Ishikawa (cell line): ENCODE measurements around the gene SLC29A1.

ENCODE experiments used
- CEBPB ChIP-seq: IDR thresholded peaks from 2 replicates; pipeline ENCODE4 v1.6.1; 2012
- CREB1 ChIP-seq: IDR thresholded peaks from 2 replicates; pipeline ENCODE4 v1.6.1; 2012; ENCODE audit warnings: low read depth
- EGR1 ChIP-seq: IDR thresholded peaks from 2 replicates; pipeline ENCODE4 v1.6.1; 2012
- EP300 ChIP-seq: IDR thresholded peaks from 2 replicates; pipeline ENCODE4 v1.6.1; 2012; ENCODE audit warnings: borderline replicate concordance
- FOXM1 ChIP-seq: IDR thresholded peaks from 2 replicates; pipeline ENCODE4 v1.6.1; 2012; ENCODE audit warnings: low read depth, borderline replicate concordance
- NFIC ChIP-seq: IDR thresholded peaks from 2 replicates; pipeline ENCODE4 v1.6.1; 2012
- RAD21 ChIP-seq: IDR thresholded peaks from 2 replicates; pipeline ENCODE4 v1.6.1; 2012; ENCODE audit warnings: low read depth
- TAF1 ChIP-seq: IDR thresholded peaks from 2 replicates; pipeline ENCODE4 v1.6.1; 2012; ENCODE audit warnings: low read depth, mild to moderate bottlenecking
- TCF12 ChIP-seq: IDR thresholded peaks from 2 replicates; pipeline ENCODE4 v1.6.1; 2012; ENCODE audit warnings: low read depth
- TEAD4 ChIP-seq: IDR thresholded peaks from 2 replicates; pipeline ENCODE4 v1.6.1; 2012
- YY1 ChIP-seq: IDR thresholded peaks from 2 replicates; pipeline ENCODE4 v1.6.1; 2012; ENCODE audit warnings: low read depth
- ZBTB7A ChIP-seq: IDR thresholded peaks from 2 replicates; pipeline ENCODE4 v1.6.1; 2012; ENCODE audit warnings: low read depth
- TF ChIP-seq, protein P1 (sequence below): IDR thresholded peaks from 2 replicates; pipeline ENCODE4 v1.6.1; 2012
- TF ChIP-seq, protein P2 (sequence below): IDR thresholded peaks from 2 replicates; pipeline ENCODE4 v1.6.1; 2012; ENCODE audit warnings: low read depth, mild to moderate bottlenecking
- TF ChIP-seq, protein P3 (sequence below): IDR thresholded peaks from 2 replicates; pipeline ENCODE4 v1.6.1; 2012

SLC29A1 gene

DNA sequence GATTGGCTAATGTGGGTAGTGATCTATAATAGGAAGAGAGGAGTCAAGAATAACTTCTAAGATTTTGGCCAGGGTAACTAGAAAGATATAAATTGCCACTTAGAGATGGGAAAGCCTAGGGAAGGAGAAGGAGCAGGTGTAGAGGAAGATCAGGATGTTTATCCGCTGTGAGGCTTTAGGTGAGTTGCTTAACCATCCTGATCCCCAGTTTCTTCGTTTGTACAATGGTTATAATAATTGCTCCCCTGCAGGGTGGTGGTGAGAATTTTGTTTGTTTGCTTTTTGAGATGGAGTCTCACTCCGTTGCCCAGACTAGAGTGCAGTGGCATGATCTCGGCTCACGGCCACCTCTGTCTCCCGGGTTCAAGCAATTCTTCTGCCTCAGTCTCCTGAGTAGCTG lies 9.1 kb upstream of the SLC29A1 start:
- TF ChIP-seq FOXM1, result no peak
- no peak for TF ChIP-seq CEBPB
- TF ChIP-seq, protein P1, sequence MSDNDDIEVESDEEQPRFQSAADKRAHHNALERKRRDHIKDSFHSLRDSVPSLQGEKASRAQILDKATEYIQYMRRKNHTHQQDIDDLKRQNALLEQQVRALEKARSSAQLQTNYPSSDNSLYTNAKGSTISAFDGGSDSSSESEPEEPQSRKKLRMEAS, result no peak
- TF ChIP-seq RAD21, result no peak
- no peak for TF ChIP-seq YY1
- no peak for TF ChIP-seq NFIC
- TF ChIP-seq TEAD4, result no peak
- no peak for TF ChIP-seq TAF1
- no peak for TF ChIP-seq EP300
- no peak for TF ChIP-seq ZBTB7A
- no peak for TF ChIP-seq EGR1
- TF ChIP-seq CREB1, result no peak
- TF ChIP-seq TCF12, result no peak
- TF ChIP-seq, protein P2, sequence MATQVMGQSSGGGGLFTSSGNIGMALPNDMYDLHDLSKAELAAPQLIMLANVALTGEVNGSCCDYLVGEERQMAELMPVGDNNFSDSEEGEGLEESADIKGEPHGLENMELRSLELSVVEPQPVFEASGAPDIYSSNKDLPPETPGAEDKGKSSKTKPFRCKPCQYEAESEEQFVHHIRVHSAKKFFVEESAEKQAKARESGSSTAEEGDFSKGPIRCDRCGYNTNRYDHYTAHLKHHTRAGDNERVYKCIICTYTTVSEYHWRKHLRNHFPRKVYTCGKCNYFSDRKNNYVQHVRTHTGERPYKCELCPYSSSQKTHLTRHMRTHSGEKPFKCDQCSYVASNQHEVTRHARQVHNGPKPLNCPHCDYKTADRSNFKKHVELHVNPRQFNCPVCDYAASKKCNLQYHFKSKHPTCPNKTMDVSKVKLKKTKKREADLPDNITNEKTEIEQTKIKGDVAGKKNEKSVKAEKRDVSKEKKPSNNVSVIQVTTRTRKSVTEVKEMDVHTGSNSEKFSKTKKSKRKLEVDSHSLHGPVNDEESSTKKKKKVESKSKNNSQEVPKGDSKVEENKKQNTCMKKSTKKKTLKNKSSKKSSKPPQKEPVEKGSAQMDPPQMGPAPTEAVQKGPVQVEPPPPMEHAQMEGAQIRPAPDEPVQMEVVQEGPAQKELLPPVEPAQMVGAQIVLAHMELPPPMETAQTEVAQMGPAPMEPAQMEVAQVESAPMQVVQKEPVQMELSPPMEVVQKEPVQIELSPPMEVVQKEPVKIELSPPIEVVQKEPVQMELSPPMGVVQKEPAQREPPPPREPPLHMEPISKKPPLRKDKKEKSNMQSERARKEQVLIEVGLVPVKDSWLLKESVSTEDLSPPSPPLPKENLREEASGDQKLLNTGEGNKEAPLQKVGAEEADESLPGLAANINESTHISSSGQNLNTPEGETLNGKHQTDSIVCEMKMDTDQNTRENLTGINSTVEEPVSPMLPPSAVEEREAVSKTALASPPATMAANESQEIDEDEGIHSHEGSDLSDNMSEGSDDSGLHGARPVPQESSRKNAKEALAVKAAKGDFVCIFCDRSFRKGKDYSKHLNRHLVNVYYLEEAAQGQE, result no peak
- TF ChIP-seq, protein P3, sequence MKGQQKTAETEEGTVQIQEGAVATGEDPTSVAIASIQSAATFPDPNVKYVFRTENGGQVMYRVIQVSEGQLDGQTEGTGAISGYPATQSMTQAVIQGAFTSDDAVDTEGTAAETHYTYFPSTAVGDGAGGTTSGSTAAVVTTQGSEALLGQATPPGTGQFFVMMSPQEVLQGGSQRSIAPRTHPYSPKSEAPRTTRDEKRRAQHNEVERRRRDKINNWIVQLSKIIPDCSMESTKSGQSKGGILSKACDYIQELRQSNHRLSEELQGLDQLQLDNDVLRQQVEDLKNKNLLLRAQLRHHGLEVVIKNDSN, result no peak

DNA sequence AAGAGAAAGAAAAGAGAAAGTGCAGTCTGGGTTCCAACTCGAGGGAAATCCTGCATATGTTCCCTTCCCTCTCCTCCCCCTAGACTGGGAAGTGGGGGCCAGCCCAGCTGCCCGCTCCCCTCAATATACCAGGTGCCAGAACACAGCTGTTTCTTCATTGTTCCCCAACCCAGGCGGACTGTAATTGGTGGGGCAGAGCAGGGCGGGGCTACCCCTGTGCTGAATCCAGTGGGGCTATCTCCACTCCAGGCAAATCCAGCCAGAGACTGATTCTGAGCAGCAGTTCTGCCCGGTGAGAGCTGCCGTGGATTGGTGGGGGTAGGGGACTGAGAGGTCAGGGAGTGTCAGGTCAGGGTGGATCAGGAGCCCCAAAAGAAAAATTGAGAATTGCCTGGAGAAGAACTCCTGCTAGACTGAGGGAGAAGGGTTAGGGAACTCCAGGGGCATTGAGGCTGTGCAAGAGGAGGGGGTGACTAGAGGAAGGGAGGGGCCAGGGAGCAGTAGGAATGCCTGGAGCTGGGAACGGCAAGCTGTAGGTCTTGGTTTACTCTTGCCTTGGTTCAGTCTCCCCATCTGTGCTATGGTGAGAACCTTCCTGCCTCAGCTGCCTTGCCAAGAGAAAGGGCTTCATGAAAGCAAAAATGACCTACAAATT lies 6.6 kb upstream of the SLC29A1 start, which contains the start of gene MYMX:
Gene MYMX (plus strand): TSS at position 250 of the 655 bp plus-strand sequence. CDS start 546 bp downstream, outside the sequence.
- no peak for TF ChIP-seq TEAD4
- no peak for TF ChIP-seq EP300
- TF ChIP-seq RAD21, result no peak
- no peak for TF ChIP-seq EGR1
- no peak for TF ChIP-seq TCF12
- TF ChIP-seq, protein P3, result no peak
- no peak for TF ChIP-seq ZBTB7A
- TF ChIP-seq, protein P1, result no peak

DNA sequence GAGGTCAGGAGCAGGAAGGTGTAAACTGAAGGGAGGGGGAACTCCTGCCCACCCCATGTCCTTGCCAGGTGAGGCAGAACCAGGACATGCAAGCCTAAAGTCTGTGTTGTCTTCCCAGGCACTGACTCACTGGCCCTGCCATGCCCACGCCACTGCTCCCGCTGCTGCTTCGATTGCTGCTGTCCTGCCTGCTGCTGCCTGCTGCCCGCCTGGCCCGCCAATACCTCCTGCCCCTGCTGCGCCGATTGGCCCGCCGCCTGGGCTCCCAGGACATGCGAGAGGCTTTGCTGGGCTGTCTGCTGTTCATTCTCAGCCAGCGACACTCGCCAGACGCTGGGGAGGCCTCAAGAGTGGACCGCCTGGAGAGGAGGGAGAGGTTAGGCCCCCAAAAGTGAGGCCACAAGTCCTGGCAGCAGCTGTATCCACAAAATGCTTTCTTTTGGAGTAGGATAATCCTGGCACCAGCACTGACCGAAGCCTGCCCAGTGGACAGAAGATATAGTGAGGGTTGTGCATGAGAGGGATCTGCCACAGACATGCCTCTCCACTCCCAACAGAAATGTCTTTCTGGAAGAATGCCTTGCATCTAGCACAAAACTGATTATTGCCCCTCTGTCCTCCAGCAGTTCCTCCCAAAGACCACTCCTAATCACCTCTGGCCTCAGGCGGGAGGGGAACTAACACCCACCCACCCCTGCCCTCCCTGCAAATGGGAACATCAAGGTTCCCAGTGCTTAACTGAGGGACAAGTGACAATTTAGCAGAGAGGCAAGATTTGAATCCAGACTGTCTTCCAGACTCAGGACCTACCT lies 5.9 kb upstream of the SLC29A1 start:
- peak; percentile 79 for TF ChIP-seq FOXM1
- peak; percentile 95 for TF ChIP-seq TCF12
- TF ChIP-seq, protein P2, result no peak
- peak; percentile 91 for TF ChIP-seq EP300
- TF ChIP-seq EGR1, result peak; percentile 17; the same call in 1 of the 2 replicates
- TF ChIP-seq TAF1, result 0 out of 2 replicates have a peak, but pooled peaks have one; percentile 30
- TF ChIP-seq, protein P1, result peak; percentile 98
- peak; percentile 2; the same call in 1 of the 2 replicates for TF ChIP-seq RAD21
- TF ChIP-seq TEAD4, result peak; percentile 74
- peak; percentile 18; the same call in 1 of the 2 replicates for TF ChIP-seq CEBPB
- peak; percentile 48; the same call in 1 of the 2 replicates for TF ChIP-seq YY1
- TF ChIP-seq NFIC, result peak; percentile 96
- no peak for TF ChIP-seq ZBTB7A
- no peak for TF ChIP-seq CREB1
- TF ChIP-seq, protein P3, result no peak

DNA sequence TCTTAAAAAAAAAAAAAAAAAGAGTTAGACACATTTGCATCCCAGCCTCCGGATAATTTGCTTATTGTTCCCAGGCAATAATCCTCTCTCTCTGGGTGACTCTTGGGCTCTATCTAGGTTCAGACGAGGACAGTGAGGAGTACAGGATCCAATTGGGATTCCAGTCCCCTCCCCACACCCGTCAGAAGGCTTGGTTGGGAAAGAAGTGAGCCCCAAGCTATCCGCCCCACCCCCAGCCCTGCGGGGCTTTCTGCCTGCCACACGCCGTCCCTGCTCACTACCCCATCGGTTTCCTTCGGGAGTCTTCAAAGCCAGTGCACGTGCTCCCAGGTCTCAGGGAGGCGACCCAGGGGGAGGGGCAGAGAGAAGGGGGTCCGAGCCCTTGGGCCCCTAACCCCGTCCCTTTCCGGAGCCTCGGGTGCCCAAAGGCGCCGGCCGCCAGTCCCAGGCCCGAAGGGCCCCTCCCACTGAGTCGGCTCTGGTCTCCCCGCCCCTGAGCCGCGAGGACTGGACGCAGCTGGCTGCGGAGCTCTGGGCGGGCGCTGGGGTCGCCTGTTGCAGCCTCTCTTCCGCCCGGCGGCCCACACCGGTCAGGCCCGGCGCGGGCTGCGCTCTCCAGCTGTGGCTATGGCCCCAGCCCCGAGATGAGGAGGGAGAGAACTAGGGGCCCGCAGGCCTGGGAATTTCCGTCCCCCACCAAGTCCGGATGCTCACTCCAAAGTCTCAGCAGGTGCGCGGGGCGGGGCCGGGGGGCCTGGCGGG lies 4.2 kb upstream of the SLC29A1 start:
- TF ChIP-seq EP300, result peak; percentile 79
- TF ChIP-seq, protein P3, result no peak
- no peak for TF ChIP-seq TAF1
- peak; percentile 62 for TF ChIP-seq ZBTB7A
- TF ChIP-seq NFIC, result peak; percentile 76
- TF ChIP-seq YY1, result no peak
- peak; percentile 90 for TF ChIP-seq TCF12
- no peak for TF ChIP-seq RAD21
- no peak for TF ChIP-seq CREB1
- peak; percentile 49; the same call in 1 of the 2 replicates for TF ChIP-seq TEAD4
- no peak for TF ChIP-seq FOXM1
- TF ChIP-seq, protein P2, result no peak
- TF ChIP-seq CEBPB, result no peak
- TF ChIP-seq, protein P1, result peak; percentile 80
